T-helper 1 cell treated with Interleukin-12 subunit alpha and Interleukin-12 subunit beta and Interleukin-4 antibody, amounts not matched to agents 30 ng/mL and 1 ng/mL, for 36 hours (primary cell): ENCODE results near the gene WBP2. TPM values are rescaled to one million over a fixed set of nuclear protein-coding genes. Genes with fewer than 3 reads are reported as not detected.

ENCODE experiments used
- intact Hi-C: fragments of 100-400 bp; cut with micrococcal nuclease; formaldehyde crosslinking; loops from one replicate; pipeline ENCODE4 v1.15.1; 2024
- total RNA-seq: library from RNA; stranded (reverse); gene quantifications from 2 replicates; pipeline ENCODE4 v1.2.3, GENCODE V29; 2022

The WBP2 gene
- total RNA-seq, 1 donor from 2014 or later = 90.1 TPM

DNA sequence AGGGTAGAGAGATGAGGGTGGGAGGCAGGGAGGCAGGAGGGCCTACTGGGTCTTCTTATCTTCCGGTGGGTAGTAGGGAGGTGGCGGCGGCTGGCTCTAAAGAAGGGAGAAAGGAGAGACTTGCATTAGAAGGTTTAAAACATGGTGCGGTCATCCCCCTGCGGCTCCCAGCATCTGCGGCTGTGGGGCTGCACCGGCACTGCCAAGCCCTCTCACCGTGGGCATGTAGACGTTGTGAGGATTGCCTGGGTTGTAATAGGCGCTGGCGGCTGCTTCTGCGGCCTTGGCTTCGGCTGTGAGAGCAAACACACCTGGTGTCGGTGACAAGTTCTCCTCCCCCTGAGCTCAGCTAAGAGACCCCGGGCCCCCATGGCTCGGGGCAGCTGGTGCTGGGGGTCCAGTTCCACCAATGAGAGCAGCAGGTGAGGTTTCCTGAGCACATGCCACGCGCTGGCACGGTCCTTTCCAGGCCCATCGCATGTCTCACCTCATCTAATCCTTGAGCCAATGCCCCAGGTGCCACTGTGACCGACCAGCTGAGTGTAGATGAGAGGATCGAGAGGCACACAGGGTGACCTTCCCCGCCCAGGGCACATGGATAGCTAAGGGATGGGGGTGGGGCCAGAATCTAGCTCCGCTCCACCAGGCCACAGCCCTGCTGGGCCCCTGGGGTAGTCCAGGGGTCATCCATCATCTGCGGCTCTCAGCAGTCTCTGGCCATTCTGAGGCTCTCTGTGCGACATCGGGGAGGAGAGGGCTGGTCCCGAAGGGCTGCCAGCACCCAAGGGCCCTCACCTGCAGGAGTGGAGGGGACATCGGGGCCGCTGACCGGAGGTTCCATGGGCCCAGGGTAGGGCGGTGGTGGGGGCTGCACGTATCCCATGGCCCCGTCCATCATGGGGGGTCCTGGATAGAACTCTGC lies 8.2 kb downstream of the WBP2 start:
- intact Hi-C loops = no loop called here

- intact Hi-C loops = loop anchor here (2.0 kb wide), 1 partner anchor 15 kb away; no protein-coding TSS in a partner anchor
Observed at GRCh38 chr17:75845933-75846691, 9.0 kb downstream of the WBP2 start.

DNA sequence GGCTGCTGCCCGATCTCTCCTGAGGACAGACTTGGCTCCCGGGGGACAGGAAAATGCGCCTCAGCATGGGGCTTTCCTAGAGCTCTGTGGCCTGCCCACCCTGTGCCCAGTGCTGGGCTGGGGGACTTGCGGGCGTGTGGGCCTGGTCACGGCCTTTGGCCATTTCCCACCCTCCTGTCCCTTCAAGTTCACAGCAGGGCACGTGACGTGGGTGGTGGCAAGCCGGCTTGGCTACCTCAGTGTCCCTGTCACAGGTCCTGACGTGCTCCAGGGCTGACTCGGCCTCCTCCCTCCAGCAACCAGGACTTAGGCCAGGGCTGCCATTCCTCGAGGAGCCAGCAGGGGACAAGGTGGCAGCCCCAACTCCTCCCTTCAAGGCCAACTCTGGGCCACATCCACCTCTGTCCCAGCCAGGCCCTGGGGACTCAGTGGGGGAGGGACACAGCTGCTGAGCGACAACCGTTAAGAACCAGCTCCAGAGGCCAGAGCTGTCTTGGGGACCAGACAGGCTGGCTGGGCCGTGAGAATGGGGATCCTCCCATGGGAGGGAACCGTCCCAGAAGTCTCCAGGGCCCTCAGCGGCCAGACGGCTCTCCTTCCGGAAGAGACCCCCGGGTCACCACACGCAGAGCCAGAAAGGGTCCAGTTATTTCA lies 9.9 kb downstream of the WBP2 start:
- intact Hi-C loops = loop anchor here (2.0 kb wide), 1 partner anchor 16 kb away; no protein-coding TSS in a partner anchor

DNA sequence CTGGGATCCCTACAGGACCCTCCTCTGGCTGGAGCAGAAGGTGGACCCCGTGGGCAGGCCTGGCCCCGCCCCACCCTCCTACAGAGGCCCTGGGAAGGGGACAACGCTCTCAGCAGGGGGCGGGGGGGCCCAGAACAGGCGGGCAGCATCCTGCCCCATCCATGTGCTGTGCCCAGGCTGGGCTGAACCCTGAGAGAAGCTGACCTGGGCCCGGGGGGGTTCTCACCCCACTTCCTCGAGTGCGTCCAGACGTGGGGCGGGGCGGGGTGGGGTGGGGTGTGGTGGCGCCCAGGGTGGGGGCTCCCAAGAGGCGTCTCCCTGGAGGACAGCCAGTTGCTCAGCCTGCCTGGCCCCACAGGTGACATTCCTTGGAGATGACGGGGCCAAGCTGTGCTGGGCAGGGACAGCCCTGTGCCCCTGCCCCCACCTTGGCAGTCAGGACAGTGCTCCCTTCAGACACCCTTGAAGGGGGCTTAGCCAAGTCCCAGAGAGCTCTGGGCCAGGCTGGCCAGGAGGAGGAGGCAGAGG lies 10.5 kb downstream of the WBP2 start:
- intact Hi-C loops = loop anchor here (1.0 to 2.0 kb wide), 3 partner anchors 11 to 60 kb away; partner anchors contain the start of genes MRPL38 and WBP2

GRCh38 chr17:75843577-75844529 lies 11.3 kb downstream of the WBP2 start, which contains the start of gene UNC13D:
Gene UNC13D, minus strand, starts transcription at chr17:75844404. Its CDS starts 67 bp downstream, at chr17:75844337.
- intact Hi-C loops = loop anchor here (1.0 to 2.0 kb wide), 5 partner anchors 11 to 60 kb away; partner anchors contain the start of genes MRPL38 and WBP2

GRCh38 chr17:75842963-75843576 lies 12.1 kb downstream of the WBP2 start:
- intact Hi-C loops = loop anchor here (1.0 kb wide), 2 partner anchors 34 to 58 kb away; no protein-coding TSS in a partner anchor

GRCh38 chr17:75842411-75842810 lies 12.7 kb downstream of the WBP2 start:
- intact Hi-C loops = no loop called here

- intact Hi-C loops = no loop called here
Observed at GRCh38 chr17:75840799-75841164, 14.4 kb downstream of the WBP2 start.

- intact Hi-C loops = no loop called here
Observed at GRCh38 chr17:75839942-75840798, 15.0 kb downstream of the WBP2 start.

GRCh38 chr17:75838410-75838809 lies 16.7 kb downstream of the WBP2 start:
- intact Hi-C loops = no loop called here

GRCh38 chr17:75837899-75838298 lies 17.2 kb downstream of the WBP2 start:
- intact Hi-C loops = no loop called here

DNA sequence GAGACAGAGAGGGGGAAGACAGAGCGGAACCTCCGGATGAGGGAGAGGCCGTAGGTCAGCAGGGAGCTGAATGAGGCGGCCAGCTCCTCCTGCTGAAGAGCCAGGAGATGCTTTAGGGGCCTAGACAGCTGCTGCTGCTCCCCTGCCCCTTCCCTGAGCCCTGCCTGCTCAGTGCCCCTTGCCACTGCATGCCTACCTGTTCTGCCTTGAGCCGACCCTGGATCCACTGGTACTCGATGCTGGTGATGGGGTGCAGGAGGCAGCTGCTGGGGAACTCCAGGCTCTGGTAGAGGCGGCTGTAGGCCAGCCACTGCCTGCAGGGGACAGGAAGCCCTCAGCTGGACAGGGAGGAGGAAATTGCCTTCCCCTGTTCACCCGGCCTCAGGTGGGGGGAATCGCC lies 18.5 kb downstream of the WBP2 start:
- intact Hi-C loops = no loop called here

DNA sequence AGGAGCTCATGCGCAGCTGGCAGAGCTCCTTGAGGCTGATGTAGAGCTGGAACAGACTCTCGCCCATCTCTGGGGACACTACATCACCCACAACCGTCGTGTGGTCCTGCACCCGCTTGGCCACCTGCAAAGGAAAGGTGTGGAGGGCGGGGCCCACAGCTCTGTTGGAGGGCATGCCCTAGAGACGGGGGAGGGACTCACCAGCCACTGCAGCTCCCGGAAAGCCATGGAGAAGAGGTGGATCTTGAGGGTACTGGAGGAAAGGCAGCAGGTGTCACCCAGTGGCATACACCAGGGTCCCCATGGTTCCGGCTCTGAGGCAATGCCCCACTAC lies 19.5 kb downstream of the WBP2 start:
- intact Hi-C loops = no loop called here

GRCh38 chr17:75834928-75835653 lies 20.0 kb downstream of the WBP2 start:
- intact Hi-C loops = no loop called here

DNA sequence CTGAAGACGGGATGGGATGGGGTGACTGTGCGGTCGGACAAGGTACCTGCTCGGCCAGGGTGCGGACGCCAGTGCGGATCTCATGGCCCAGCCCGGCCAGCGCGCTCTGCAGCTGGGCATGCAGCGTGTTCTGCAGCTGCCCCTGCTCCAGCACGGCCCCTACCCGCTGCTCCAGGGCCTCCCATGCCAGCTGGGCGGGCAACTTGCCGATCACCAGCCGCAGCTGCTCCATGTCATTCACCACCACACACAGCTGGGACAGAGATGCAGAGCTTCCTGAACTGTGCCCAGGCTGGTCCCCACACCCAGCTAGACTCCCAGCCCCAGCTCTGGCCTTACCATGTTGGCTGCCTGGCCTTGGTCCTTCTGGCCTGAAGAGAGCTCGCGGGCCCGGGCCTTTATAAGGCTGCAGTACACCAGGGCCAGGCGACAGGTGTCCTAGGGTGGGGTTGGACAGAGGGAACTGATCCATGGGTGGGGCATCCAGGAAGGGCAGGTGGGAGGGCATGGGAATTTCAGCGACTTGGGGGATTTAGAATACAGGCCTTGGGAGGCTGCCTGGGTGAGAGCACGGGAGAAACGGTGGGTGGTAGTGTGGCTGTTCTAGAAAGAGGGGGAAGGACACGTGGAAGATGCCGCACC lies 20.7 kb downstream of the WBP2 start:
- intact Hi-C loops = no loop called here

DNA sequence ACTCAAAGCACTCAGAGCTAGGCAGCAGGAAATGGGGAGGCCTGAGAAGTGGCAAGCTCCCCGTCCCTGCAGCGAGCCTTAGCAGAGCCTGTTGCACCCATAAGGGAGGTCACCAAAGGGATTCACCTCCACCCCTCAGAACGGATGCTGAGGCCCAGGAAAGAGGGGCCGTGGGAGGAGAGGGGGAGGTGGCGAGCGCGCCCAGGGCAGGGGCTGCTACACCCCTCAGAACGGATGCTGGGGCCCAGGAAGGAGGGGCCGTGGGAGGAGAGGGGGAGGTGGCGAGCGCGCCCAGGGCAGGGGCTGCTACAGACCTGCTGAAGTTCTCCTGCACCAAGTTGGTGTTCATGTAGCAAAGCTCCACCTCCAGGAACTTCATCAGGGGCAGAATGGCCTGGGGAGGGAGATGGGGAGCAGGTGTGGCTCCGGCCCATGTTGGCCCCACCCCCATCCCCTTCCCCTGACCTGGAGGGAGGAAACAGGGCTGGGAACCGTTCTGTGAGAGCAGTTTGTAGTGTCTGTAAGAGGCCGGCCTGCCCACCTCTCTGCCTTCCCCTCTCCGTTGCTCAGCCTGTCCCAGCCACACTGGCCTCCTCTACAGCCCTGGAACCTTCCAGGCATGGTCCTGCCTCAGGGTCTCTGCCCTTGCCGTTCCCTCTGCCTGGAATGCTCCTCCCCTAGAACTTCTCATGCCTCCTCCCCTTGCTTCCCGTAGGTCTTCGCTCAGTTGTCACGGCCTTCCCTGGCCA lies 22.3 kb downstream of the WBP2 start:
- intact Hi-C loops = no loop called here

- intact Hi-C loops = no loop called here
Observed at GRCh38 chr17:75832164-75832651, 22.9 kb downstream of the WBP2 start.
